HG03135 (cell line): ENCODE results near the gene GABRA1.

Source experiments
- ATAC-seq: cut with Tn5 transposase; IDR thresholded peaks from one replicate; pipeline ENCODE4 v1.9.1; 2021; ENCODE audit warnings: mild to moderate bottlenecking, moderate library complexity; ENCODE audit not compliant: unreplicated experiment

The GABRA1 gene

GRCh38 chr5:161847941-161848391 is at the start of gene GABRA1:
GABRA1 (plus strand) TSS chr5:161848120; CDS start chr5:161850811, 2,691 bp downstream.
- ATAC-seq, result no peak

DNA sequence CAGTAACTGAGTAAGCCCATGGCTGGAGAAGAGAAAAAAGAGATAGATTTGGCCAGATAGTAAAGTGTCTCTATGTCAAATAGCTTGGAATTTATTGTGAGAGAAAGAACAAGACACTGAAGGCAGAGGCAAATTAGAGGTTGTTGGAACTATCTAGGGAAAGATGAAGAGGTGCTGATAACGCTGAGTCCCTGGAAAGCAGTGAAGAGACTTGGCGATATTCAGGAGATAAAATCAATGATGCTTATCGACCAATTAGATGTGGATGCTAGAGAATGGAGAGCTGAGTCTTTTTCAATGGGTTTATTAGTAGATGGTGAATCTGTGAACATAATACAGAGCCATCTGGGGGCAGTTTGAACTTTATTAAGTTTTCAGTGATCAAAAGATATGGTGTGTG is 48.6 kb upstream of the GABRA1 start:
- ATAC-seq, result no peak

- no peak for ATAC-seq
Observed at GRCh38 chr5:161804263-161804662, 43.7 kb upstream of the GABRA1 start.

DNA sequence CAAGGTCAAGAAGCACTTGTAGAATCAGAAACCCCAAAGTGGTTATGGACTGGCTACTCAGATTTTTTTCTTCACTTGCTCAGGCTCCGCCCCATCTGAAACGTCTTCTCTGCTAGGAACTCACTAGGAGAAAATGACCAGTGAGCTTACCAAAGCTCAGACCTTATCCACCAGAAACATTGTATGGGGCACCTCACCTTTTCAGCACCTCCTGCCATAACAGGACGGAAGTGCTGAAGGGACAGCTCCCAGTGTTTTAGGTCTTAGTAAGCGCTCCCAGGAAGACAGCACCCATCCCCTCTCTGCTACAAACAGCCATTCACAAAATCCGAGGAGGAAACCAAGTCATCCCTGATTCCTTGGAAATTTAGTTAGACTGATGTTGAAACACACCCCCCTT is 1.2 kb upstream of the GABRA1 start:
- no peak for ATAC-seq

DNA sequence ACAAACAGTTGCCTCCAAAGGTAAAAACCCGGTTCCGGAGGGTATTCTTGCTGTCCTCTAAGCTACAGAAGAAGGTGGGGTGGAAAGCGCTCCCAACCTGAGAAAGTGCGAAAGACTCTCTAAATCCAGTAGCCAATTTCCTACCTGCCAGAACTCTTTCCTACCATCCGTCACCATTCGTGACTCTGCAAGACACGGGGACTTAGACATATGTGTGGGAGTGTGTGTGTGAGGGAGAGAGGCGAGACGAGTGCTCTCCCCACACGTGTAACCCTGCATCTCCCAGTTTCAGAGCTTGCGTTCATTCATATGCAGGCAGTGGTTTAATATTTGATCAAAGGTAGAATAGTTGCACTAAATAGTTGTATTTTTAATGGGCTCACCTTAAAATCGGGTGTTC is 473 bp upstream of the GABRA1 start:
- ATAC-seq, result no peak

- no peak for ATAC-seq
Observed at GRCh38 chr5:161850491-161850890, 2.6 kb downstream of the GABRA1 start.

DNA sequence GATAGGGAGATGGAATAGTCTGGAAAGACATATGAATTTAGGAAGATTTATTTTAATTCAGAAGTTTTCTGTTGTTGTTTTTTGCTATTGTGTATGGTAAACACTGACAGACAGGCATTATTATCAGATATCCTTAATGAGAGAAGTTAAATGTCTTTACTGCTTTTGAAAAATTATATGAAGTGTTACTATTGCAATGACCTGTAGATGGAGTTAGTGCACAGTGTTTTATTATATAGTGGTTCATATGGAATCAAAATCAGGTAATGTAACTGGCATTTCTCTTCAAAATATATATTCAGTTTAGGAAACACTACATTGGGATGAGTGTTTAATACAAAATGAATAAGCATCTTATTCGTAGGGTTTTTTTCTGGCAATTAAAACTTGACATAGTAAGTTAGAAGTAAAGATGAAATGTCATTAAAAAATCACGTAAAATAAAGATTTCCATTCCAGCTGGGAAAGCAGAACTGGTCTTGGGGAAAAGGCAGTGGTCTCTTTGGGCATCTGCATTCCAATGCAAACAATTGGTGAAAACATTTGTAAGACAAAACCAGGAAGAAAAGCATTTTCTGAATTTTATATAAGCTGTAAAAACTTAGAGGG is 3.9 kb downstream of the GABRA1 start:
- no peak for ATAC-seq

DNA sequence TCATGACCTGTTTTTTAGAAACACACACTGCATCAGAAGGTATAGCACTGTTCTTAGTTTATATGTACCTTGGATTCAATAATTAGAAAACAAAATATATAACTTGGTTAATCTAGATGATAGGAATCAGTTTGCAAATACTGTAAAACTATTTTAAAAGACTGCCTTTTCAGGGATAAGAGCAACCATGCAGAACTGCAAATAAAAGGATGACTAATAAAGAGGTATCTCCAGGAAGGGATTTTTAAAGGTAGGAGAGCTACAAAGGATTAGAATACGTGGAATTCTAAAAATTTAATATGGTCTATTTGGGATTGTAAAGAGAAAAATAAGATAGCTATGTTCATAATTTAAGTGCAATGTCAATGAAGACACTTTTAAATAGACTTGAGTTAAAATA is 9.4 kb downstream of the GABRA1 start:
- ATAC-seq, result no peak

DNA sequence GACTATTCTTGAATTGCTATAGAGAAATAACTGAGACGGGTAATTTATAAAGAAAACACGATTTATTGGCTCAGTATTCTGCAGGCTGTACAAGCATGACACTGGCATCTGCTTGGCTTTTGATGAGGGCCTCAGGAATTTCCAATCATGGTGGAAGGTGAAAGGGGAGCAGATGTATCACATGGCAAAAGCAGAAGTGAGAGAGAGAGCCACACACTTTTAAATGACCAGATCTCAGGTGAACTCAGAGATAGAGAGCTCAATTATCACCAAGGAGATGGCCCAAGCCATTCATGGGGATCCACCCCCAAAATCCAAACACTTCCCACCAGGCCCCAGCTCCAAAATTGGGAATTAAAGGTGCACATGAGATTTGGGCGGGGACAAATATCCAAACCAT is 15.3 kb downstream of the GABRA1 start:
- ATAC-seq, result no peak

GRCh38 chr5:161863811-161864210 is 15.9 kb downstream of the GABRA1 start:
- ATAC-seq, result no peak

- ATAC-seq, result no peak
Observed at GRCh38 chr5:161865510-161865909, 17.6 kb downstream of the GABRA1 start.

GRCh38 chr5:161889971-161890370 is 42.1 kb downstream of the GABRA1 start:
- ATAC-seq, result no peak

GRCh38 chr5:161895514-161895913 is 47.6 kb downstream of the GABRA1 start:
- ATAC-seq, result no peak

DNA sequence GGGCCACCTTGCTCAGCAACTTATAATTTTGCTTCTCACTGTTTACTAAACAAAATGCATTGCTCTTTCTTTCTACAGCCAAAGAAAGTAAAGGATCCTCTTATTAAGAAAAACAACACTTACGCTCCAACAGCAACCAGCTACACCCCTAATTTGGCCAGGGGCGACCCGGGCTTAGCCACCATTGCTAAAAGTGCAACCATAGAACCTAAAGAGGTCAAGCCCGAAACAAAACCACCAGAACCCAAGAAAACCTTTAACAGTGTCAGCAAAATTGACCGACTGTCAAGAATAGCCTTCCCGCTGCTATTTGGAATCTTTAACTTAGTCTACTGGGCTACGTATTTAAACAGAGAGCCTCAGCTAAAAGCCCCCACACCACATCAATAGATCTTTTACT is 49.1 kb downstream of the GABRA1 start:
- no peak for ATAC-seq

- ATAC-seq, result no peak
Observed at GRCh38 chr5:161899590-161899989, 51.7 kb downstream of the GABRA1 start.

DNA sequence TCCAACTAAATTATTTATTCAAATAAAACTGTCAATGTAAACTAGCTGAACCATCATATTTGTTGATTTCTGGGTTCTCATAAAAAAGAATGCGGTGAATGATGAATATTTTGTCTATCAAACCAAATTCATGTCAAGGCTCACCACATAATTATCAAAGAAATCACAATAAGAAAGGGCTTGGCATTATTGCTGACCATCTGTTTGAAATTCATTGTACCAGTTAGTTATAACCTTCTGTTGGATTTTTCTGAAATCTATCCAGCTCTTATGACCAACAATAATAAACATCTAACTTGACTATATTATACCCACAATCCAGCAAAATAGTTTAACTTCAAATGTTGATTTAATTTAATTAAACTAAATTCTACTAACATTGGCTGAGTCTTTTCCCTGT is 53.1 kb downstream of the GABRA1 start:
- no peak for ATAC-seq

GRCh38 chr5:161921781-161922180 is 73.9 kb downstream of the GABRA1 start:
- no peak for ATAC-seq

DNA sequence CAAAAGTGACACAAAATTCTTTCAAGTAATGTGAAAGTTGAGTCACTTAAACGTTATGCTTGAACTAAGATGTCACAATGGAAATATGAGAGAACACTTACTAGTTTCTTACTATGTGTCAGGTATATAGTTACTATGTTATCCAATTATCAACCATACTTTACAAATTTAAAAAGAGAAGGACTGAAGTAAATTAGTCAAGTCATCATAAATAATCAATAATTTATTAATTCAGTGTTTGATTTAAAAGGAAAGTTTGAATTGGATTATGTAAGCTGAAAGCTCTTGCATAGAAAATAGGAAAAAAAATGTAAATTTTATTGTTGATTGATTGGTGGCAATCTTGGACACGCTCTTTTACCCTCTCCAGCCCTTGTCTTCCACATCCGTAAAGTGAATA is 76.3 kb downstream of the GABRA1 start:
- no peak for ATAC-seq

GRCh38 chr5:161925960-161926359 is 78.0 kb downstream of the GABRA1 start:
- no peak for ATAC-seq

DNA sequence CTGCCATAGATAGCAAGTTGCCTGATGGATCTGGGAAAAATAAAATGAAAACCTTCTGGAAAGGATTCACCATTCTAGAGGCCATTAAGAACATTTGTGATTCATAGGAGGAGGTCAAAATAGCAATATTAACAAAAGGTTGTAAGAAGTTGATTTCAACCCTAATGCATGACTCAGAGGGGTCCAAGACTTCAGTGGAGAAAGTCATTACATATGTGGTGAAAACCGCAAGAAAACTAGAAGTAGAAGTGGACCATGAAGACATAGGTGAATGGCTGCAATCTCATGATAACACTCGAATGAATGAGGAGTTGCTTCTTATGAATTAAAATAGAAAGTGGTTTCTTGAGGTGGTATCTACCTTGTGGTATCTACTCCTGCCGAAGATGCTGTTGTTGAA is 86.6 kb downstream of the GABRA1 start:
- no peak for ATAC-seq

DNA sequence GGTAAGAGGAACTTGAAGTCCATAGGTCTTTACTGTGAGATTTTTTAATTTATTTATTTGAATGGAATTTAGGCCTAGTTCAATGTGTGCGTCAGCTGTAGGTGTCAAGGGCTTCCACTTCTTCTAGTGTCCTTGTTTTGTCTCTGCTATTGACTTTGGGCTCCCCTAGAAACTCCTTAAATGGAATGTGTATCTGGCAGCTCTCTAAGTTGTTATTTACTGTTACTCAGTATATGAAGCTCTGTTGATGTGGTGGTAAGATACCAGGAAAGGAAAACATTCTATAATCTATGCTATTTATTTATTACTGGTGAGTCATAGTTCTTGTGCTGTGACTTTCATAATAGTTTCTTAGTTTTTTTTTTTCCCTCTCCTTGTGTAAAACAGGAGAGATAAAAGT is 97.1 kb downstream of the GABRA1 start:
- ATAC-seq, result no peak

DNA sequence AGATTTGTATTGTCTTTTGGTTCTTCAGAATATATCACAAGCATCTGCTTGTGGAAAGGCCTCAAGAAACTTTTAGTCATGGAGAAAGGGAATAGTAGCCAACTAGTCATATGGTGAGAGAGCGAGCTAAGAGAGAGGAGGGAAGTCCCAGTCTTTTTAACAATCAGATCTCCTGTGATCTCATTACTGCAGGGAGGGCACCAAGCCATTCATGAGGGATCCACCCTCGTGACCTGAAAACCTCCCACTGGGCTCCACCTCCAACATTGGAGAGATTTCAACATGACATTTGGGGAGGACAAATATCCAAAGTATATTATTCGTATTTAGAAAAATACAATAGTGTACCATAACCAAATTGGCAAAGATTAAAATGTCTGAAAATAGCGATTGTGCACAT is 99.0 kb downstream of the GABRA1 start:
- no peak for ATAC-seq
